ENCODE measurements around the gene TREX2.

The TREX2 gene

GRCh38 chrX:153471663-153472280 is 25.9 kb upstream of the TREX2 start:
- no peak for DNase-seq (ENCODE audit: low read depth)
- no peak for TF ChIP-seq CTCF (IDR thresholded peaks at IDR 0.05; ENCODE audit: low read length, missing control alignments)
- no peak overlapping the region for H3K4me3 ChIP-seq (replicated peaks; ENCODE audit: low read depth, low read length)

DNA sequence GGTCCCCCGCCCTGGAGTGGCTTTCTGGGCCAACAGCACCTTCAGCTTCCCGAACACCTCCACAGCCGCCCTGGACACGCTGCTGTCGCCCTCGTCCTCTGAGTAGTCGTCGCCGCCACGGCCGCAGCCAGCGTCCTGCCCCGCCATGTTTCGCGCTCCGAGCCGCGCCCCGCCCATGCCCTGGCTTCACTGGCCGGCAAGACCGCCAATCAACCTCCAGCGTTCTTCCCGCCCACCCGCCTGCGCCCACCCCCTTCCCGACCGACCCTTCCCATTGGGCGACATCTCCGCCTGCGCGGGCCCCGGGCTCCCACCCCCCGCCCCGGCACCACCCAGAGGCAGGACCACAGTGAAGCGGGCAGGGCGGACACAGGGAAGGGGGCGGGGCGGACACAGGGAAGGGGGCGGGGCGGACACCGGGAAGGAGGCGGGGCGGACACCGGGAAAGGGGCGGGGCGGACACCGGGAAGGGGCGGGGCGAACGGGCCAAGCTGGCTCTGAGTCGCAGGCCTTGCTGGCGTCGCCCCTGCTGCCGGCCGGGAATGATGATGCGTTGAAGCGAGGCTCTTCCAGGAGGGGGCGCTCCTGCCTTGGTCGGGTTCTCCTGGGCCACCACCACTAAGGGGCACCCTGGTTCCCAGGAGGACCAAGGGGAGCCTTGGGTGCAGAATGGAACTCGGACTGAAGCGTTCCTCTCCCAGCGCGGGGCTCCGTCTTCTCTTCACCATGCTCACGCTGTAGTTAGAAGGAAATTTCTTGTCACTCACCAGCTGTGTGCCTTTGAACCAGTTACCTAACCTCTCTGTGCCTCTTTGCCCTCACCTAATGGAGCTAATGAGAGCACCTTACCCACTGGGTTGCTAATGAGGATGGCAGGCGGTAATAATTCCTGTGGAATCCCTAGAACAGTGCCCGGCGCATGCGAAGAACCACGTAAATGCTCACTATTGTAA is 24.8 kb upstream of the TREX2 start, which contains the start of gene HAUS7:
TSS of gene HAUS7 (minus strand) at position 166 of the 953 bp plus-strand sequence. CDS start at position 147, 19 bp downstream.
- H3K4me3 ChIP-seq (replicated peaks; ENCODE audit: low read depth, low read length), result peak within 1 kb of the TSS; percentile 63
- DNase-seq (ENCODE audit: low read depth), result peak; percentile 91
- peak; percentile 56 for TF ChIP-seq CTCF (IDR thresholded peaks at IDR 0.05; ENCODE audit: low read length, missing control alignments)

GRCh38 chrX:153469811-153470410 is 24.1 kb upstream of the TREX2 start:
- TF ChIP-seq CTCF (IDR thresholded peaks at IDR 0.05; ENCODE audit: low read length, missing control alignments), result peak; percentile 2
- DNase-seq (ENCODE audit: low read depth), result peak; percentile 24
- peak overlapping the region; percentile 63 for H3K4me3 ChIP-seq (replicated peaks; ENCODE audit: low read depth, low read length)

- no peak overlapping the region for H3K4me3 ChIP-seq (replicated peaks; ENCODE audit: low read depth, low read length)
- DNase-seq (ENCODE audit: low read depth), result no peak
- TF ChIP-seq CTCF (IDR thresholded peaks at IDR 0.05; ENCODE audit: low read length, missing control alignments), result no peak
These were observed 22.2 kb upstream of the TREX2 start for GRCh38 chrX:153468008-153468580.

- no peak for TF ChIP-seq CTCF (IDR thresholded peaks at IDR 0.05; ENCODE audit: low read length, missing control alignments)
- no peak for DNase-seq (ENCODE audit: low read depth)
- H3K4me3 ChIP-seq (replicated peaks; ENCODE audit: low read depth, low read length), result no peak overlapping the region
These were observed 20.0 kb upstream of the TREX2 start for GRCh38 chrX:153465691-153466380.

- no peak for TF ChIP-seq CTCF (IDR thresholded peaks at IDR 0.05; ENCODE audit: low read length, missing control alignments)
- no peak overlapping the region for H3K4me3 ChIP-seq (replicated peaks; ENCODE audit: low read depth, low read length)
- DNase-seq (ENCODE audit: low read depth), result no peak
These were observed 18.3 kb upstream of the TREX2 start for GRCh38 chrX:153464116-153464515.

All from fibroblast of pulmonary artery (primary cell).